Activated T-cell treated with anti-CD3 and anti-CD28 coated beads, Interleukin-2, amount 50 U/mL, for 4 hours (primary cell): Measurements from ENCODE around the gene SCGB3A1. TPM values are rescaled to one million over a fixed set of nuclear protein-coding genes. Genes with fewer than 3 reads are reported as not detected.

Experiments
- ATAC-seq, 2 donors: fragments of 200-7000 bp; cut with Tn5 transposase; one replicate each; pipeline ENCODE4 v1.10.0; 2021
- DNase-seq: peaks from one replicate; pipeline ENCODE4 v3.0.0-alpha.2; 2020
- H3K27me3 Mint-ChIP-seq: one replicate; pipeline ENCODE4 v1.8.0; 2021; ENCODE audit warnings: low read depth, mixed read lengths
- H3K36me3 Mint-ChIP-seq: one replicate; pipeline ENCODE4 v1.8.0; 2022; ENCODE audit warnings: mixed read lengths; ENCODE audit not compliant: insufficient read depth
- H3K4me1 Mint-ChIP-seq: one replicate; pipeline ENCODE4 v1.8.0; 2021; ENCODE audit warnings: low read depth, mixed read lengths
- H3K4me3 Mint-ChIP-seq: one replicate; pipeline ENCODE4 v1.8.0; 2021; ENCODE audit warnings: mild to moderate bottlenecking, moderate library complexity, mixed read lengths
- H3K9me3 Mint-ChIP-seq: one replicate; pipeline ENCODE4 v1.8.0; 2021; ENCODE audit warnings: mixed read lengths
- total RNA-seq, 3 donors: library from RNA; stranded (reverse); gene quantifications; one replicate each; pipeline ENCODE4 v1.2.1, GENCODE V29; 2021

Gene SCGB3A1
- total RNA-seq, result under 1 TPM in 1 of 3 donors, not detected in 2; 0.55 TPM

- Mint-ChIP-seq H3K36me3 (no peaks in the 10 kb centered on the region), H3K4me1 (peaks cover 3% of the 10 kb centered on the region), H3K27me3 (peaks cover 35% of the 10 kb centered on the region), H3K9me3 (no peaks in the 10 kb centered on the region), H3K4me3 (no peak within 1 kb of the TSS)
- DNase-seq (no peak), ATAC-seq (peak in 1 of 2 donors; percentile 18)
Observed at GRCh38 chr5:180591311-180591887, at the start of gene SCGB3A1. TSS of gene SCGB3A1 (minus strand) at chr5:180591499. CDS start at chr5:180591462, 37 bp downstream.

GRCh38 chr5:180640611-180640860 is 49.2 kb upstream of the SCGB3A1 start:
- H3K36me3 Mint-ChIP-seq, result no peaks in the 10 kb centered on the region
- H3K27me3 Mint-ChIP-seq, result peaks cover 3% of the 10 kb centered on the region
- DNase-seq, result no peak
- no peaks in the 10 kb centered on the region for H3K4me1 Mint-ChIP-seq
- no peaks in the 10 kb centered on the region for H3K9me3 Mint-ChIP-seq
- ATAC-seq, result no peak
- no peak overlapping the region for H3K4me3 Mint-ChIP-seq

- H3K4me1 Mint-ChIP-seq, result no peaks in the 10 kb centered on the region
- H3K9me3 Mint-ChIP-seq, result no peaks in the 10 kb centered on the region
- H3K4me3 Mint-ChIP-seq, result no peak overlapping the region
- H3K36me3 Mint-ChIP-seq, result no peaks in the 10 kb centered on the region
- ATAC-seq, result no peak
- H3K27me3 Mint-ChIP-seq, result peaks cover 1% of the 10 kb centered on the region
- no peak for DNase-seq
Observed at GRCh38 chr5:180639741-180640610, 48.7 kb upstream of the SCGB3A1 start.

GRCh38 chr5:180639287-180639686 is 48.0 kb upstream of the SCGB3A1 start:
- no peak for DNase-seq
- H3K27me3 Mint-ChIP-seq, result no peaks in the 10 kb centered on the region
- no peaks in the 10 kb centered on the region for H3K9me3 Mint-ChIP-seq
- no peaks in the 10 kb centered on the region for H3K4me1 Mint-ChIP-seq
- H3K36me3 Mint-ChIP-seq, result no peaks in the 10 kb centered on the region
- ATAC-seq, result no peak
- no peak overlapping the region for H3K4me3 Mint-ChIP-seq

GRCh38 chr5:180637962-180638680 is 46.8 kb upstream of the SCGB3A1 start:
- Mint-ChIP-seq H3K4me3 (no peak overlapping the region), H3K36me3 (no peaks in the 10 kb centered on the region), H3K9me3 (no peaks in the 10 kb centered on the region), H3K27me3 (peaks cover 3% of the 10 kb centered on the region), H3K4me1 (no peaks in the 10 kb centered on the region)
- ATAC-seq (no peak), DNase-seq (no peak)

- Mint-ChIP-seq H3K27me3 (peaks cover 3% of the 10 kb centered on the region), H3K9me3 (no peaks in the 10 kb centered on the region), H3K36me3 (no peaks in the 10 kb centered on the region), H3K4me1 (no peaks in the 10 kb centered on the region), H3K4me3 (no peak overlapping the region)
- DNase-seq (no peak), ATAC-seq (no peak)
Observed at GRCh38 chr5:180636403-180637075, 45.2 kb upstream of the SCGB3A1 start.

- peaks cover 3% of the 10 kb centered on the region for H3K27me3 Mint-ChIP-seq
- no peak for DNase-seq
- no peaks in the 10 kb centered on the region for H3K4me1 Mint-ChIP-seq
- no peak for ATAC-seq
- H3K9me3 Mint-ChIP-seq, result no peaks in the 10 kb centered on the region
- no peak overlapping the region for H3K4me3 Mint-ChIP-seq
- no peaks in the 10 kb centered on the region for H3K36me3 Mint-ChIP-seq
Observed at GRCh38 chr5:180636016-180636402, 44.7 kb upstream of the SCGB3A1 start.

- Mint-ChIP-seq H3K4me3 (no peak overlapping the region), H3K4me1 (no peaks in the 10 kb centered on the region), H3K9me3 (no peaks in the 10 kb centered on the region), H3K36me3 (no peaks in the 10 kb centered on the region), H3K27me3 (peaks cover 3% of the 10 kb centered on the region)
- ATAC-seq, result no peak
- no peak for DNase-seq
Observed at GRCh38 chr5:180633283-180634177, 42.2 kb upstream of the SCGB3A1 start.

GRCh38 chr5:180632768-180633167 is 41.5 kb upstream of the SCGB3A1 start:
- no peaks in the 10 kb centered on the region for H3K36me3 Mint-ChIP-seq
- H3K4me1 Mint-ChIP-seq, result no peaks in the 10 kb centered on the region
- H3K4me3 Mint-ChIP-seq, result no peak overlapping the region

GRCh38 chr5:180631549-180632383 is 40.5 kb upstream of the SCGB3A1 start:
- Mint-ChIP-seq H3K27me3 (peaks cover 3% of the 10 kb centered on the region), H3K36me3 (no peaks in the 10 kb centered on the region), H3K9me3 (no peaks in the 10 kb centered on the region), H3K4me3 (no peak overlapping the region), H3K4me1 (no peaks in the 10 kb centered on the region)
- ATAC-seq, result no peak
- no peak for DNase-seq

More at GRCh38 chr5:180632768-180633167, 41.5 kb upstream of the SCGB3A1 start:
- Mint-ChIP-seq H3K27me3 (peaks cover 3% of the 10 kb centered on the region), H3K9me3 (no peaks in the 10 kb centered on the region)
- ATAC-seq (no peak), DNase-seq (no peak)

- DNase-seq (no peak), ATAC-seq (no peak)
- no peaks in the 10 kb centered on the region for H3K9me3 Mint-ChIP-seq
- H3K27me3 Mint-ChIP-seq, result peaks cover 3% of the 10 kb centered on the region
- H3K36me3 Mint-ChIP-seq, result no peaks in the 10 kb centered on the region
- no peaks in the 10 kb centered on the region for H3K4me1 Mint-ChIP-seq
- H3K4me3 Mint-ChIP-seq, result no peak overlapping the region
Observed at GRCh38 chr5:180630426-180630825, 39.1 kb upstream of the SCGB3A1 start.

GRCh38 chr5:180629831-180630382 is 38.6 kb upstream of the SCGB3A1 start:
- H3K4me1 Mint-ChIP-seq, result no peaks in the 10 kb centered on the region
- ATAC-seq (no peak), DNase-seq (no peak)
- no peaks in the 10 kb centered on the region for H3K36me3 Mint-ChIP-seq
- no peaks in the 10 kb centered on the region for H3K9me3 Mint-ChIP-seq
- peaks cover 3% of the 10 kb centered on the region for H3K27me3 Mint-ChIP-seq
- no peak overlapping the region for H3K4me3 Mint-ChIP-seq
